HepG2 (cell line): Measurements from ENCODE around the gene PNMA3. TPM values are rescaled to one million over a fixed set of nuclear protein-coding genes. Genes with fewer than 3 reads are reported as not detected.
A peak's percentile ranks its signal among the peaks of the same experiment; 100 is the strongest.

Experiments used
- ELF1 ChIP-seq: sonication (generic); formaldehyde crosslinking; IDR thresholded peaks from 2 replicates; pipeline ENCODE4 v1.4.0; 2020; ENCODE audit warnings: missing genetic modification reagents
- ELF3 ChIP-seq: IDR thresholded peaks from 2 replicates; pipeline ENCODE4 v1.6.1; 2016; ENCODE audit warnings: missing genetic modification reagents, missing compliant biosample characterization
- ETS1 ChIP-seq: sonication (generic); formaldehyde crosslinking; IDR thresholded peaks from 2 replicates; pipeline ENCODE4 v1.4.0; 2020; ENCODE audit warnings: missing genetic modification reagents
- ETV5 ChIP-seq: IDR thresholded peaks from 2 replicates; pipeline ENCODE4 v1.6.1; 2018; ENCODE audit warnings: missing biosample characterization, missing genetic modification reagents, inconsistent platforms, borderline replicate concordance
- HMGXB3 ChIP-seq: sonication (generic); formaldehyde crosslinking; IDR thresholded peaks from 2 replicates; pipeline ENCODE4 v1.4.0; 2020; ENCODE audit warnings: missing genetic modification reagents, borderline replicate concordance
- IKZF4 ChIP-seq: sonication (generic); formaldehyde crosslinking; IDR thresholded peaks from 2 replicates; pipeline ENCODE4 v1.5.1; 2020; ENCODE audit warnings: borderline replicate concordance, mild to moderate bottlenecking, low read depth, missing genetic modification reagents; ENCODE audit errors: not compliant biosample characterization
- MAFG ChIP-seq: sonication (generic); formaldehyde crosslinking; IDR thresholded peaks from 2 replicates; pipeline ENCODE4 v1.5.1; 2020; ENCODE audit warnings: mild to moderate bottlenecking, missing genetic modification reagents
- PATZ1 ChIP-seq: sonication (generic); formaldehyde crosslinking; IDR thresholded peaks from 2 replicates; pipeline ENCODE4 v1.4.0; 2020; ENCODE audit warnings: missing genetic modification reagents
- PCBP2 ChIP-seq: fragments of 200-400 bp; formaldehyde crosslinking; optimal IDR thresholded peaks from 2 replicates; pipeline ENCODE3; 2018; ENCODE audit warnings: low read length, low read depth; ENCODE audit not compliant: poor library complexity, severe bottlenecking
- PPARG ChIP-seq: conservative IDR thresholded peaks from 2 replicates; pipeline ENCODE4 v1.6.1; 2016; ENCODE audit warnings: missing biosample characterization, missing genetic modification reagents
- PRPF4 ChIP-seq: fragments of 200-400 bp; formaldehyde crosslinking; IDR thresholded peaks from 2 replicates; pipeline ENCODE4 v1.6.1; 2016; ENCODE audit warnings: low read length, low read depth; ENCODE audit not compliant: poor library complexity, severe bottlenecking
- SAFB2 ChIP-seq: sonication (generic); formaldehyde crosslinking; IDR thresholded peaks from 2 replicates; pipeline ENCODE4 v1.5.1; 2020; ENCODE audit warnings: missing genetic modification reagents, low read depth, mild to moderate bottlenecking, borderline replicate concordance
- TBX2 ChIP-seq: sonication (generic); formaldehyde crosslinking; IDR thresholded peaks from 2 replicates; pipeline ENCODE4 v1.5.0; 2020; ENCODE audit warnings: missing genetic modification reagents, mild to moderate bottlenecking, borderline replicate concordance
- ZBTB4 ChIP-seq: sonication (generic); formaldehyde crosslinking; IDR thresholded peaks from 2 replicates; pipeline ENCODE4 v1.4.0; 2020; ENCODE audit warnings: missing genetic modification reagents, mild to moderate bottlenecking, borderline replicate concordance
- ZBTB8A ChIP-seq: sonication (generic); formaldehyde crosslinking; IDR thresholded peaks from 2 replicates; pipeline ENCODE4 v1.4.0; 2020; ENCODE audit warnings: mild to moderate bottlenecking, low read depth, missing genetic modification reagents, borderline replicate concordance
- ZNF710 ChIP-seq: sonication (generic); formaldehyde crosslinking; IDR thresholded peaks from 2 replicates; pipeline ENCODE4 v1.5.0; 2020; ENCODE audit warnings: mild to moderate bottlenecking, missing genetic modification reagents, borderline replicate concordance
- polyA plus RNA-seq, 8 experiments: library from polyadenylated mRNA; depleted of rRNA in 3 of 8; stranded (reverse) in 7 of 8; unstranded in 1 of 8; fragments of >200 nt; fragmentation: Illumina TruSeq in 4 of 8; extraction: Trizol in 4 of 8; gene quantifications; 2 replicates each; pipeline versions ENCODE4 v1.2.1 to v1.2.3, GENCODE V29; 2011 to 2016; ENCODE audit warnings: low read depth in 4 of 8, missing spikeins in 1 of 8, mixed read lengths in 1 of 8; ENCODE audit not compliant: insufficient read depth in 1 of 8
- total RNA-seq, 5 experiments: library from RNA; depleted of rRNA; stranded (reverse); fragments of >200 nt; fragmentation: Illumina TruSeq; extraction: Trizol; gene quantifications; 2 replicates each; pipeline ENCODE4 v1.2.3, GENCODE V29; 2016; ENCODE audit warnings: low read depth in 1 of 5

PNMA3 gene
- total and polyA plus RNA-seq, 2 of the 13 experiments (the other 11 are each of a cell fraction or from before 2014, with no cell fraction given), result not detected

GRCh38 chrX:153102418-153102817 is 46.1 kb downstream of the PNMA3 start (continued):
- TF ChIP-seq PATZ1 (CRISPR knock-in tag) (no peak), ZBTB4 (CRISPR knock-in tag) (no peak), ELF3 (0 out of 2 replicates have a peak, but pooled peaks have one; percentile 43), MAFG (no peak), SAFB2 (CRISPR knock-in tag) (no peak), TBX2 (no peak), ELF1 (CRISPR knock-in tag) (no peak), PPARG (peak; percentile 84), HMGXB3 (no peak), ZNF710 (CRISPR knock-in tag) (no peak), ETS1 (CRISPR knock-in tag) (no peak), ZBTB8A (no peak), ETV5 (peak; percentile 80), PCBP2 (no peak), IKZF4 (no peak), PRPF4 (no peak)
